HG03558 (cell line): ENCODE measurements around the gene GJB6.

Source experiments
- ATAC-seq: cut with Tn5 transposase; IDR thresholded peaks from one replicate; pipeline ENCODE4 v1.9.1; 2021; ENCODE audit warnings: moderate number of reproducible peaks; ENCODE audit not compliant: unreplicated experiment; ENCODE audit errors: extremely low read depth

The GJB6 gene

GRCh38 chr13:20230913-20231838 is 943 bp downstream of the GJB6 start:
- no peak for ATAC-seq

GRCh38 chr13:20227730-20228129 is 4.4 kb downstream of the GJB6 start:
- no peak for ATAC-seq

- no peak for ATAC-seq
Measured at GRCh38 chr13:20227288-20227687, 4.8 kb downstream of the GJB6 start.

GRCh38 chr13:20222553-20222952 is 9.6 kb downstream of the GJB6 start:
- no peak for ATAC-seq

GRCh38 chr13:20221772-20222171 is 10.3 kb downstream of the GJB6 start:
- ATAC-seq = no peak

DNA sequence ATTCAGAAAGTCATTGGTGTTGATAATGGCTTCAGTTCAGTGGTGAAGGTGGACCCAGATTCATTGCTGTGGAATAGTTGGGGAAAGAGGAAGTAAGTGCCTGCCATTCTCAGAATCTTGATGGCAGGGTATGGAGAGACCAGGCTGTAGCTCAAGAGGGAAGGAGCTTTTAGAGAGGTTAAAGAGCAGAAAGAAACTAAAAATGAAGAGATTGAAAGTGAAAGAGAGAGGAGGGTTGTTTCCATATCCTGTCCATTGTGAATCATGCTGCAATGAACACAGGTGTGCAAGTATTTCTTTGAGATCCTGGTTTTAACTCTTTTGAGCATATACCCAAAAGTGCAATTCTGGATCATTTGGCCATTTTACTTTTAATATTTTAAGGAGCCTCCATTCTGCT is 12.5 kb downstream of the GJB6 start:
- ATAC-seq = peak; percentile 76

DNA sequence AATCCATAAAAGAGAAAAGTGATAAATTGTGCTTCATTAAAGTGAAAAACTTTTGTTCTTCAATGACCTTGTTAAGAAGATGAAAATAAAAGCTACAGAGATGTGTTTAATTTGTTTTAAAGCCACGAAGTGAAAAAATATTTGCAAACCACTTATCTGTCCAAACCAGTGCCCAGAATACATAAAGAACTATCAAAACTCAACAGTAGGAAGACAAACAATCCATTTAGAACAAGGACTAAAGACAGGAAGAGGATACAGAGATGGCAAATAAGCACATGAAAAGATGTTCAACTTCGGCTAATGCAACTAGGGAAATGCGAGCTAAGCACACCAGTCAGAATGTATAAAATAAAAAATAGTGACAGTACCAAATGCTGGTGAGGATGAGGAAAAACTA is 15.0 kb downstream of the GJB6 start:
- no peak for ATAC-seq

DNA sequence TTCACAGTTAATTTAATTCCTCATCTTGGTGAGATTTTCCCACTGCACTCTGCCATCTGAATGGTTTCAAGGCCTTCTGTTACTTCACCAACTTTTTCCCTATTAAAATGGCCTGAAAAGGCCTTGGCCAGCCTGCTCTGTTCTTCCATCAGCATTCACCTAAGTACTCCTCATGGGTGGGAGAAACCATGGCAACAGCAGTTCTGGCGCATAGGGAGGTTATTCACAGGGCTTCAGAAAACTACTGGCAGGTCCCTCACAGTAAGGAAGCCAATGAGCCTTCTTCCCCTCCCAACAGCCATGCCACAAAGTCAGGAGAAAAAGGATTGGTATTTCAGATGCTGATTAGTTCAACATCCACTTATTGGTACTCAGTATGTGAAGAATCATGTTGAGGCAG is 22.2 kb downstream of the GJB6 start:
- ATAC-seq = no peak

- no peak for ATAC-seq
Measured at GRCh38 chr13:20206698-20207235, 25.4 kb downstream of the GJB6 start.

DNA sequence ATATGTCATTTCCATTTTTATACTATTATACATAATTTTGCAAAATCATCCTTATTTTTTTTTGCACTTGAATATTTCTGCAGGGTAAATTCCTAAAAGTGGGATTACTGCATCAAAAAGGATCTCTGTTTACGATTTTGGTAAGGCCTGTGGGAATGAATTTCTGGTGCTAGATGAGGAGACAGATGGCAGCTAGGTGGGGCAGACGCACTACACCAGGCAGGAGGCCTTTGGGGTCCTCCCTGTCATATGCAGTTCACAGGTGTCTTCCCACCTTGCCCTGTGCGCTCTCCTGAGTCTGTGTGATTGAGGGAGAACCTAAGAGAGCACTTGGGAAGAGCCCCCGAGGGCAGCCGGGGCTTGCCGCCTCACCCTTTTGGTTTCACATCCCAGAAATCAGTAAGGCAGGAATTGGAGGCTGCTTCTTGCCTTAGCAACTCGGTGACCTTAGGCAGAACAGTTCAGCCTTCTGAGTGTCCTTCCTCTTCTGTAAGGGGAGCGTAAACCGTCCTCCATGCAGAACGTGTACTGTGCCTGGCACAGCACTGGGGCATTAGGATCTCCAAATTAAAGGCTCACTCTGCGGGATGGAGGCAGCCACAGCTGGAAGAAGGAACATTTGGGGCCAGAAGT is 25.9 kb downstream of the GJB6 start:
- ATAC-seq = no peak

- ATAC-seq = no peak
Measured at GRCh38 chr13:20198781-20199180, 33.3 kb downstream of the GJB6 start.

GRCh38 chr13:20197361-20197834 is 34.7 kb downstream of the GJB6 start:
- ATAC-seq = no peak

GRCh38 chr13:20195801-20196200 is 36.3 kb downstream of the GJB6 start:
- no peak for ATAC-seq

- ATAC-seq = no peak
Measured at GRCh38 chr13:20193907-20194631, 38.0 kb downstream of the GJB6 start.

- no peak for ATAC-seq
Measured at GRCh38 chr13:20193162-20193906, 38.8 kb downstream of the GJB6 start.

DNA sequence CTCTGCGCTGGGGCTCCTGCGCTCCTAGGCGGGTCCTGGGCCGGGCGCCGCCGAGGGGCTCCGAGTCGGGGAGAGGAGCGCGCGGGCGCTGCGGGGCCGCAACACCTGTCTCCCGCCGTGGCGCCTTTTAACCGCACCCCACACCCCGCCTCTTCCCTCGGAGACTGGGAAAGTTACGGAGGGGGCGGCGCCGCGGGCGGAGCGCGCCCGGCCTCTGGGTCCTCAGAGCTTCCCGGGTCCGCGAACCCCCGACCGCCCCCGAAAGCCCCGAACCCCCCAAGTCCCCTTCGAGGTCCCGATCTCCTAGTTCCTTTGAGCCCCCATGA is 39.3 kb downstream of the GJB6 start, which contains the start of gene GJB2:
Gene GJB2 (minus strand): TSS at position 103 of the 326 bp plus-strand sequence. CDS start 3,357 bp downstream, outside the sequence.
- no peak for ATAC-seq

GRCh38 chr13:20192158-20192835 is 39.8 kb downstream of the GJB6 start:
- no peak for ATAC-seq

DNA sequence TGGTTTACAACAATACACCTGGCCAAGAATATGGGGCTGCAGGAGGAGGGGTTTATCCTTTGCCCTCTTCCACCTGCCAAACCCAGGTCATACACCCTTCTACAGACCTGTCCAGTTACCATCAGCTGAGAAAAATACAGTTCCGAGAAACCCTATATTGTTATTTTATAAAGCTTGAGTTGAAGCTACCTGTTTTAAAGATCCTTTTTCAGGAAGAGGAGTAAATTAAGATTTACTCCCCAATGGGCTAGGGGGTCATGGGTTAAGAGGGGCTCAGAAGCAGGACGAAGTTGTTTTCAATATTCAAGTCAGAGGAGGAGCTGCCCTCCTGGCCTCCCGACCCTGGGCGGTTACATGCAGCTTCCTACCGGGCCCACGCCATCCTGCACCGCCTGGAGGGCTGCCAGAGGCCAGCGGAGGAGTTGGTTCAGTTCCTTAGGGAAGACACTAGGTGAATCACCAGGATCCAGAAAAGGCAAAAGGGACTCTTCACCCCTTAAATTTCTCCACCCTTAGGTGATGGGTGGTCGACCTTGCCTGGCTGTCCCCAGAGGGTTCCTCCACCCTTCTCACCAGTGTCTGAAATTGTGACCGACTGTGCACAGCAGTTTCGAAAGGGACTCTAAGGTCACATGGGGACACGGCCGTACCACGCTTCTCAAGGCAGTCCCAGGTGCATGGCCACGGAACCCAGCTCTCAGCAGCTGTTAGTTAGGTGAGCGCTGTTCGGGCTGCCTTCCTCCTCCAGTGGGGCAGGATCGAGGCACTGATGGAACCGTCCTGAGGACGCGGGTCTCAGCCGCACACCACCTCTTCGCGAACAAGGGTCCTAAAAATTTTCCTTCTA is 40.6 kb downstream of the GJB6 start:
- ATAC-seq = no peak
